WERI-Rb-1 (cell line): ENCODE data around the gene SEMA3C.

Experiments used
- DNase-seq: peaks from one replicate; pipeline ENCODE4 v3.0.0-alpha.2; 2020
- H3K27ac ChIP-seq: fragments of 250-450 bp; sonication (Bioruptor Pico); 2 replicates; pipeline ENCODE4 v1.5.1; 2020; ENCODE audit warnings: mild to moderate bottlenecking, moderate library complexity
- H3K27me3 ChIP-seq: fragments of 250-450 bp; sonication (Bioruptor Pico); 2 replicates; pipeline ENCODE4 v1.5.1; 2021; ENCODE audit warnings: mild to moderate bottlenecking, low read depth, moderate library complexity; ENCODE audit not compliant: insufficient read depth, severe bottlenecking
- H3K36me3 ChIP-seq: fragments of 250-450 bp; sonication (Bioruptor Pico); 2 replicates; pipeline ENCODE4 v1.5.1; 2020; ENCODE audit warnings: mild to moderate bottlenecking, moderate library complexity
- H3K4me3 ChIP-seq: 2 replicates; pipeline ENCODE4 v1.5.1; 2011; ENCODE audit warnings: low read depth, mild to moderate bottlenecking, control low read depth, low read length
- H3K9me3 ChIP-seq: fragments of 250-450 bp; sonication (Bioruptor Pico); 2 replicates; pipeline ENCODE4 v1.5.1; 2021; ENCODE audit warnings: mild to moderate bottlenecking, moderate library complexity; ENCODE audit not compliant: severe bottlenecking
- TF ChIP-seq, protein P1 (sequence below): IDR thresholded peaks from 2 replicates; pipeline ENCODE4 v1.5.1; 2011; ENCODE audit warnings: low read depth, mild to moderate bottlenecking, control low read depth, inconsistent platforms, low read length

The SEMA3C gene

DNA sequence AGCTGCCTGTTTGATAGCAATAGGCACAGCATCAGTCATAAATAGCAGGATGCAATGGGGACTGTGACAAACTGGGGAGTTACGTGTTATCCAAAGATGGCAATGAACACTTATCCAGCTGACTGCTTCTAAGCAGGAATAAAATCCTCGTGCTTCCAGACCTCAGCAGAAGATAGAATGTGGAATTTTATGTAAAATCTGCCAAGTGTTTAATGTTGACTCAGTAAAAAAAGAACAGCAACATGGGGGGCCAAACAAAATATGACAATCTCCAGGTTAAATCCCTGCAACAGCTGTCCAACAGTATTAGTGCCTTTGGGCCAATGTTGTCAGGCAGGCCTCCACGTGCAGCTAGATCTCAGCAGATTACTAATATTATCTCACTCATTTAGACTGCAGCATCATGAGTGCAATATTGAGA lies 127.3 kb downstream of the SEMA3C start:
- Histone ChIP-seq H3K27ac (no peak overlapping the region), H3K27me3 (no peaks in the 10 kb centered on the region), H3K36me3 (no peaks in the 10 kb centered on the region), H3K9me3 (no peaks in the 10 kb centered on the region), H3K4me3 (no peak overlapping the region)
- TF ChIP-seq, protein P1, sequence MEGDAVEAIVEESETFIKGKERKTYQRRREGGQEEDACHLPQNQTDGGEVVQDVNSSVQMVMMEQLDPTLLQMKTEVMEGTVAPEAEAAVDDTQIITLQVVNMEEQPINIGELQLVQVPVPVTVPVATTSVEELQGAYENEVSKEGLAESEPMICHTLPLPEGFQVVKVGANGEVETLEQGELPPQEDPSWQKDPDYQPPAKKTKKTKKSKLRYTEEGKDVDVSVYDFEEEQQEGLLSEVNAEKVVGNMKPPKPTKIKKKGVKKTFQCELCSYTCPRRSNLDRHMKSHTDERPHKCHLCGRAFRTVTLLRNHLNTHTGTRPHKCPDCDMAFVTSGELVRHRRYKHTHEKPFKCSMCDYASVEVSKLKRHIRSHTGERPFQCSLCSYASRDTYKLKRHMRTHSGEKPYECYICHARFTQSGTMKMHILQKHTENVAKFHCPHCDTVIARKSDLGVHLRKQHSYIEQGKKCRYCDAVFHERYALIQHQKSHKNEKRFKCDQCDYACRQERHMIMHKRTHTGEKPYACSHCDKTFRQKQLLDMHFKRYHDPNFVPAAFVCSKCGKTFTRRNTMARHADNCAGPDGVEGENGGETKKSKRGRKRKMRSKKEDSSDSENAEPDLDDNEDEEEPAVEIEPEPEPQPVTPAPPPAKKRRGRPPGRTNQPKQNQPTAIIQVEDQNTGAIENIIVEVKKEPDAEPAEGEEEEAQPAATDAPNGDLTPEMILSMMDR: no peak
- peak; percentile 26 for DNase-seq

DNA sequence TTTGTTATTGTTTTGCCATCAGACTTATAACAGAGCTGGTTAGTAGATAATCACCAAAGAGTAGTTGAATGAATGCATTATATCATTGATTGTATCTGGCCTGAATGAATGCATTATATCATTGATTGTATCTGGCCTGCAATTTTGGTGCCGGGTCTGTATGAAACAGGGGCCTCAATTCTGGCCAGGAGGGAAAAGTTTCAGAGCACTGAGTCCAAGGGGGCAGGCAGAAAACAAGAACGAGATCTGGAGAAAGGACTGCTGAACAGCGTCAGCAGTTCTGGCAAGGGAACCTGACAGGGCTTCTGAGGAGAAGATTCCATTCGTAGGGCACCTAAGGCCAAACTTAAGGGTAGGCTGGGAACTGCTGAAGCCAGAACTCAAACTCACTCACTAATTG lies 128.0 kb downstream of the SEMA3C start:
- no peak overlapping the region for H3K4me3 ChIP-seq
- no peak for DNase-seq
- H3K9me3 ChIP-seq: no peaks in the 10 kb centered on the region
- no peak overlapping the region for H3K27ac ChIP-seq
- H3K36me3 ChIP-seq: no peaks in the 10 kb centered on the region
- H3K27me3 ChIP-seq: no peaks in the 10 kb centered on the region
- TF ChIP-seq, protein P1: no peak

DNA sequence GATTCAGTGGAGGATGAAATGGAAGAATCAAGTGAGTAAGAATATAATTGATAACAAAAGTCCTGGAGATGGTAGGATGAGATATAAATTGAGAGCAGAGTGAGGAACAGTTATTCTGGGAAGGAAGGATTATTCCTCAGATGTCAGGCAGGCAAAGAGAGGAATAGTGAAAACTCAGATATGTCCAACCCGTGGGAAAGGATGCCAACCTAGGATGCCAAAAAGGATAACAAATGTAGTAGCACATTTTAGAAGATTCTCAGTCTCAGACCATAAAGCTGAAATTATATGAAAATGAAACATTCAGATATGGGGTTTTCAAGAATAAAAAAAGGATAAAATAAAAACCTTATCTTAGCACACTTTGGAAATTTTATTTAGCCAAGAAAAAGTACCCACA lies 131.1 kb downstream of the SEMA3C start:
- Histone ChIP-seq H3K4me3 (no peak overlapping the region), H3K27me3 (no peaks in the 10 kb centered on the region), H3K36me3 (no peaks in the 10 kb centered on the region), H3K27ac (no peak overlapping the region), H3K9me3 (no peaks in the 10 kb centered on the region)
- TF ChIP-seq, protein P1: no peak
- no peak for DNase-seq

DNA sequence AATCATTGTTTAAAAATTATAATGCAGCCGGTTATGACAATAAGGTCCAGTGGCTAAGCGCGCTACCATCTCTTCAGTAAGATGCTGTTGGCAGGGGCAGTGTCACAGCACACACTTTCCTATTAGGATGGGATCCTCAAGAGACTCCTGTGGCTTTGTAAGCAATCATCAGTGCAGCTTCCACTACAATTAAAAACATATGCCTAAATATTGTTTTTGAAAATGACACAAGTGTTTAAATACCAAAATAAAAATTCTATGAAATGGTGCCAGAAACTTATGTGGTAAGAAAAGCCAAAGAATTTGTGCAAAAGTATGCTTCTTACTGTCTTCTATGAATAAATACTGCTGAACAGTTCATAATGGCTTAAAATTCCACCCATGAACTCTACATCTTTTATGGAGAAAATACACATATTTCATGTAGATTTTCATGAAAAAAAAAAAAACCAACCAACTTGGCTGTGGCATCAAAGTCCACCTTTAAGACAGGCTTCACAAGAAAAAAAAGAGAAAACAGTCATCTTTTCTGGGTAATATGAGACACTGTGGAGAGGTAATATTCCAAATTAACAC lies 132.8 kb downstream of the SEMA3C start:
- TF ChIP-seq, protein P1: no peak
- Histone ChIP-seq H3K9me3 (no peaks in the 10 kb centered on the region), H3K27ac (no peak overlapping the region)

DNA sequence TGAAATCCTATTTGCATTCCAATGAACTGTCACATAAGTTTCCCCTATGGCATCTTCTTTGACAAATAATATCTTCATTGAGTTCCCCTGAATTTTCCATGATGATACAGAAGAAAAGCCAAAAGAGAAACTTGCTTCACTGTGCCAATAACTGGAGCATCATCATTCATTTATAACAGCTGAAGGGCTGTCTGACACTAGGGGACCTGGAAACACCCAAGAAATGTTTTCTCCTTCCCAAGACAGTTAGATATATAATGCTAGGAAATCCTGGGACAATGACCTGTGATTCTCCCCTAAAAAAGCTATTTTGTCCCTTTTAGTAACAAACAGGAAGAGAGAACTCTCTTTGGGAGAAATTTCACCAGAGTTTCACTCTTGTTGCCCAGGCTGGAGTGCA lies 133.6 kb downstream of the SEMA3C start:
- Histone ChIP-seq H3K36me3 (no peaks in the 10 kb centered on the region), H3K27ac (no peak overlapping the region), H3K4me3 (no peak overlapping the region), H3K27me3 (no peaks in the 10 kb centered on the region), H3K9me3 (no peaks in the 10 kb centered on the region)
- TF ChIP-seq, protein P1: no peak
- DNase-seq: no peak

More for the DNA sequence above, 132.8 kb downstream of the SEMA3C start:
- DNase-seq: no peak
- Histone ChIP-seq H3K27me3 (no peaks in the 10 kb centered on the region), H3K4me3 (no peak overlapping the region), H3K36me3 (no peaks in the 10 kb centered on the region)
